WTC11 (cell line): ENCODE results near the gene FERMT1. TPM values are rescaled to one million over a fixed set of nuclear protein-coding genes. Genes with fewer than 3 reads are reported as not detected.

ENCODE experiments used
- ATAC-seq: fragments of 200-7000 bp; cut with Tn5 transposase; 2 replicates; pipeline ENCODE4 v1.10.0; 2021; ENCODE audit warnings: mild to moderate bottlenecking, moderate library complexity
- CTCF ChIA-PET: fragments of 300-600 bp; sonication (Branson Sonifier 250); formaldehyde crosslinking; loops from one replicate; lab custom pipeline; 2021; ENCODE audit warnings: antibody characterized with exemption; lab: Charles Lee
- POLR2A ChIA-PET: fragments of 350-600 bp; sonication (Branson Sonifier 250); formaldehyde crosslinking; loops from one replicate; lab custom pipeline; 2021; ENCODE audit warnings: antibody characterized with exemption; lab: Charles Lee
- DNase-seq: peaks from one replicate; pipeline ENCODE4 v3.0.0; 2021; ENCODE audit warnings: low spot score
- H3K27ac Mint-ChIP-seq: 2 replicates; pipeline ENCODE4 v1.8.0; 2021; ENCODE audit warnings: mixed read lengths
- H3K27me3 Mint-ChIP-seq: 2 replicates; pipeline ENCODE4 v1.8.0; 2021; ENCODE audit warnings: low read depth, mild to moderate bottlenecking, moderate library complexity, mixed read lengths
- H3K36me3 Mint-ChIP-seq: 2 replicates; pipeline ENCODE4 v1.8.0; 2021; ENCODE audit warnings: mixed read lengths
- H3K4me1 Mint-ChIP-seq: 2 replicates; pipeline ENCODE4 v1.8.0; 2022; ENCODE audit warnings: mixed read lengths
- H3K4me3 Mint-ChIP-seq: 2 replicates; pipeline ENCODE4 v1.8.0; 2021; ENCODE audit warnings: mild to moderate bottlenecking, moderate library complexity, mixed read lengths
- H3K9me3 Mint-ChIP-seq: 2 replicates; pipeline ENCODE4 v1.8.0; 2021; ENCODE audit warnings: mixed read lengths
- AFF4 ChIP-seq: sonication (generic); formaldehyde crosslinking; IDR thresholded peaks from 2 replicates; pipeline ENCODE4 v1.8.1; 2023; ENCODE audit warnings: mild to moderate bottlenecking, missing genetic modification reagents, borderline replicate concordance
- ATF3 ChIP-seq: sonication (generic); formaldehyde crosslinking; conservative IDR thresholded peaks from 2 replicates; pipeline ENCODE4 v1.8.1; 2022; ENCODE audit warnings: mild to moderate bottlenecking, missing genetic modification reagents
- ATF6 ChIP-seq: sonication (generic); formaldehyde crosslinking; IDR thresholded peaks from 2 replicates; pipeline ENCODE4 v1.8.1; 2023; ENCODE audit warnings: mild to moderate bottlenecking, missing genetic modification reagents
- CDX4 ChIP-seq: fragments of 250-450 bp; sonication (Bioruptor Pico); IDR thresholded peaks from 2 replicates; pipeline ENCODE4 v1.9.0; 2021; ENCODE audit warnings: moderate library complexity, mild to moderate bottlenecking, inconsistent platforms, borderline replicate concordance
- ELF4 ChIP-seq: sonication (generic); formaldehyde crosslinking; IDR thresholded peaks from 2 replicates; pipeline ENCODE4 v1.8.1; 2022; ENCODE audit warnings: low read depth, mild to moderate bottlenecking, moderate library complexity, missing genetic modification reagents
- ESRRA ChIP-seq: sonication (generic); formaldehyde crosslinking; IDR thresholded peaks from 2 replicates; pipeline ENCODE4 v1.8.1; 2022; ENCODE audit warnings: mild to moderate bottlenecking, missing genetic modification reagents, borderline replicate concordance
- JUN ChIP-seq: sonication (generic); formaldehyde crosslinking; IDR thresholded peaks from 2 replicates; pipeline ENCODE4 v1.8.0; 2023; ENCODE audit warnings: mild to moderate bottlenecking, missing genetic modification reagents
- MAX ChIP-seq: sonication (generic); formaldehyde crosslinking; IDR thresholded peaks from 2 replicates; pipeline ENCODE4 v1.8.0; 2022; ENCODE audit warnings: mild to moderate bottlenecking, missing genetic modification reagents
- MLX ChIP-seq: sonication (generic); formaldehyde crosslinking; IDR thresholded peaks from 2 replicates; pipeline ENCODE4 v1.8.1; 2023; ENCODE audit warnings: mild to moderate bottlenecking, missing genetic modification reagents, moderate library complexity
- PRDM15 ChIP-seq: sonication (generic); formaldehyde crosslinking; IDR thresholded peaks from 2 replicates; pipeline ENCODE4 v1.8.0; 2022; ENCODE audit warnings: missing genetic modification reagents
- RELA ChIP-seq: sonication (generic); formaldehyde crosslinking; IDR thresholded peaks from 2 replicates; pipeline ENCODE4 v1.8.1; 2022; ENCODE audit warnings: missing genetic modification reagents, mild to moderate bottlenecking, borderline replicate concordance
- RORB ChIP-seq: fragments of 250-450 bp; sonication (Bioruptor Pico); IDR thresholded peaks from 2 replicates; pipeline ENCODE4 v1.9.0; 2021; ENCODE audit warnings: mild to moderate bottlenecking
- SMAD4 ChIP-seq: sonication (generic); formaldehyde crosslinking; IDR thresholded peaks from 2 replicates; pipeline ENCODE4 v1.8.0; 2022; ENCODE audit warnings: mild to moderate bottlenecking, missing genetic modification reagents
- USF2 ChIP-seq: sonication (generic); formaldehyde crosslinking; IDR thresholded peaks from 2 replicates; pipeline ENCODE4 v1.8.1; 2023; ENCODE audit warnings: mild to moderate bottlenecking, missing genetic modification reagents, moderate library complexity
- ZNF121 ChIP-seq: sonication (generic); formaldehyde crosslinking; IDR thresholded peaks from 2 replicates; pipeline ENCODE4 v1.8.0; 2023; ENCODE audit warnings: missing genetic modification reagents
- ZNF416 ChIP-seq: fragments of 250-450 bp; sonication (Bioruptor Pico); IDR thresholded peaks from 2 replicates; pipeline ENCODE4 v1.9.0; 2021; ENCODE audit warnings: mild to moderate bottlenecking, inconsistent platforms
- ZNF423 ChIP-seq: fragments of 250-450 bp; sonication (Bioruptor Pico); IDR thresholded peaks from 2 replicates; pipeline ENCODE4 v2.1.2; 2022; ENCODE audit warnings: mild to moderate bottlenecking, moderate library complexity
- ZSCAN18 ChIP-seq: fragments of 250-450 bp; sonication (Bioruptor Pico); IDR thresholded peaks from 2 replicates; pipeline ENCODE4 v2.1.2; 2022; ENCODE audit warnings: mild to moderate bottlenecking, moderate library complexity
- total RNA-seq: library from RNA; stranded (reverse); gene quantifications from 3 replicates; pipeline ENCODE4 v1.2.3, GENCODE V29; 2021

The FERMT1 gene
- total RNA-seq, 1 experiment from 2014 or later = 23.0 TPM

GRCh38 chr20:6094063-6094462 is 28.8 kb downstream of the FERMT1 start:
- Mint-ChIP-seq H3K27ac (no peak overlapping the region), H3K36me3 (peaks cover 18% of the 10 kb centered on the region), H3K9me3 (no peaks in the 10 kb centered on the region), H3K27me3 (no peaks in the 10 kb centered on the region), H3K4me1 (no peaks in the 10 kb centered on the region), H3K4me3 (no peak overlapping the region)
- ATAC-seq (no peak), DNase-seq (no peak)
- TF ChIP-seq ZSCAN18 (CRISPR knock-in tag) = no peak
- ChIA-PET POLR2A (no interaction called here), CTCF (no interaction called here)

- H3K4me3 Mint-ChIP-seq = no peak overlapping the region
- no peak for ATAC-seq
- H3K9me3 Mint-ChIP-seq = 0 out of 2 replicates have a peak, but pooled peaks cover under 1% of the 10 kb centered on the region
- H3K27me3 Mint-ChIP-seq = no peaks in the 10 kb centered on the region
- H3K4me1 Mint-ChIP-seq = no peaks in the 10 kb centered on the region
- peaks cover 31% of the 10 kb centered on the region for H3K36me3 Mint-ChIP-seq
- ChIA-PET POLR2A (interaction anchor here (0.7 kb wide), 1 partner anchor 17 kb away, joined by 4 read pairs; no protein-coding TSS in a partner anchor), CTCF (no interaction called here)
- DNase-seq = no peak
- no peak overlapping the region for H3K27ac Mint-ChIP-seq
- TF ChIP-seq USF2 (CRISPR knock-in tag) = no peak
- TF ChIP-seq ZNF121 (CRISPR knock-in tag) = no peak
- no peak for TF ChIP-seq ELF4
- no peak for TF ChIP-seq JUN (CRISPR knock-in tag)
Measured at GRCh38 chr20:6091661-6092060, 31.2 kb downstream of the FERMT1 start.

GRCh38 chr20:6086868-6087267 is 36.0 kb downstream of the FERMT1 start:
- no peaks in the 10 kb centered on the region for H3K27me3 Mint-ChIP-seq
- no peak overlapping the region for H3K27ac Mint-ChIP-seq
- H3K4me3 Mint-ChIP-seq = no peak overlapping the region
- TF ChIP-seq CDX4 (no peak), RELA (CRISPR knock-in tag) (no peak), ESRRA (no peak), ZNF423 (CRISPR knock-in tag) (no peak), ZNF121 (CRISPR knock-in tag) (no peak), MAX (CRISPR knock-in tag) (no peak), JUN (CRISPR knock-in tag) (no peak), MLX (no peak), RORB (CRISPR knock-in tag) (no peak), ATF3 (no peak), AFF4 (CRISPR knock-in tag) (no peak), PRDM15 (CRISPR knock-in tag) (no peak), ATF6 (CRISPR knock-in tag) (no peak), ZNF416 (CRISPR knock-in tag) (no peak), ELF4 (no peak), SMAD4 (CRISPR knock-in tag) (no peak)
- ATAC-seq = no peak
- DNase-seq = no peak
- no peaks in the 10 kb centered on the region for H3K4me1 Mint-ChIP-seq
- 0 out of 2 replicates have a peak, but pooled peaks cover 5% of the 10 kb centered on the region for H3K9me3 Mint-ChIP-seq
- ChIA-PET CTCF (no interaction called here), POLR2A (no interaction called here)
- peaks cover 61% of the 10 kb centered on the region for H3K36me3 Mint-ChIP-seq
